ENCODE data around the gene JAML. TPM values are rescaled to one million over a fixed set of nuclear protein-coding genes. Genes with fewer than 3 reads are reported as not detected.
"Not testable (repeated sequence)": the region's sequence is repeated elsewhere in the genome, so short reads cannot be mapped to it uniquely, and the experiment has no call there.

The JAML gene
- total RNA-seq, 4 donors from 2014 or later, result 3.2 to 15.1 (median 8.0) TPM

DNA sequence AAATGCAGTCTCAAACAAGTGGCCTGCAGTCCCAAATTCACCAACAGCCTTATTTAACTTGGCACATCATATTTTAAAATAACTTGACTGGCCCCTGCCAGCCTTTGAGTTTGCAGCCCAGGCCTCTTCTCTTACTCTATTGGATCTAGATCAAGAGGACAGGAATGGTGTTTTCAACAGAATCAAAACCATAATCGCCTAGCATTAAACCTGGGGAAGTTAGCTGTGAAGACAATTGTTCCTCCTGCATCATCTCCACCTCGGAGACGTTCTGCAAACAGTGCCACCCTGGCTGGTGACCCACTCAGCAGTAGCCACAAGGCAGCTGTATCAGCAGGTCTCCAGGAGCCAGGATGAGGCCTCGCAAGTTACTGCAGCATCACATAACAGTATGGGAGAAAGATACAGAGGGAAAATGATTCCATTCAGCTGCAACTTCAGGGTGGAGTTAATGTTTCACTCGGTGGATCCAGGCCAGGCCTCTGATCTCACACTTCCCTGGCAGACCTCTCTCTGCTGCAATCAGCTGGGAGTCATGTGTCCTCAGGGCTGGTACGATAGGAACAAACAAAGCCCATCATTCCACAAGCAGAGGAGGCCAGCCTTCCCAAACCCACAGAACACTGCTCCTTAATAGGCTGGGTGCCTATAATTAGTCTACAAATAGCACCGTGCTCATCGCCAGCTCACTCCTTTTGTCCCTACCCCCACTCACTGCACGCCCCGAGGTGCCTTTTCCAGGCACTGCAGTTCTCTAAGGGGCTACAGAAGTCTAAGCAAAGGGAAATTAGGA, 29.8 kb downstream of the JAML start:
- no peaks in the 10 kb centered on the region for H3K36me3 ChIP-seq
- TF ChIP-seq POLR2AphosphoS5 (IDR thresholded peaks at IDR 0.05) (peak in 2 of 3 donors; percentile 45 to 62), POLR2A (IDR thresholded peaks at IDR 0.05) (no peak), CTCF (IDR thresholded peaks at IDR 0.05) (no peak), EP300 (IDR thresholded peaks at IDR 0.05; ENCODE audit: low read depth) (no peak)
- no peaks in the 10 kb centered on the region for H3K27me3 ChIP-seq
- peak; percentile 84 for DNase-seq
- H3K9me3 ChIP-seq, result no peaks in the 10 kb centered on the region
- peak overlapping the region; percentile 32 to 64 (median 47) for H3K27ac ChIP-seq
- peaks cover 9 to 30% (median 10%) of the 10 kb centered on the region in 4 donors for H3K4me1 ChIP-seq
- in situ Hi-C loops (cut with MboI; ENCODE audit: low pct_ligation_motif_present in 1 of 4, low pct_unique_long_range_greater_than_20kb in 1 of 4, low sequenced_read_pairs in 3 of 4), result loop anchor here in 3 of 4 donors (5.0 to 25.0 kb wide), 5 partner anchors 92 to 300 kb away; partner anchors contain the start of gene UBE4A (in 2 of the 3)
- H3K4me3 ChIP-seq, result no peak overlapping the region
- intact Hi-C loops (cut with DNase I; ENCODE audit: low total_unique reads), result loop anchor here (5.0 kb wide), 1 partner anchor 157 kb away; no protein-coding TSS in a partner anchor
- 32% methylated on average over 10 of the region's 10 CpGs; no CpG with 5 or more reads in 1 of the 2 donors for WGBS, 2 donors (ENCODE audit: low coverage in 1 of 2)

DNA sequence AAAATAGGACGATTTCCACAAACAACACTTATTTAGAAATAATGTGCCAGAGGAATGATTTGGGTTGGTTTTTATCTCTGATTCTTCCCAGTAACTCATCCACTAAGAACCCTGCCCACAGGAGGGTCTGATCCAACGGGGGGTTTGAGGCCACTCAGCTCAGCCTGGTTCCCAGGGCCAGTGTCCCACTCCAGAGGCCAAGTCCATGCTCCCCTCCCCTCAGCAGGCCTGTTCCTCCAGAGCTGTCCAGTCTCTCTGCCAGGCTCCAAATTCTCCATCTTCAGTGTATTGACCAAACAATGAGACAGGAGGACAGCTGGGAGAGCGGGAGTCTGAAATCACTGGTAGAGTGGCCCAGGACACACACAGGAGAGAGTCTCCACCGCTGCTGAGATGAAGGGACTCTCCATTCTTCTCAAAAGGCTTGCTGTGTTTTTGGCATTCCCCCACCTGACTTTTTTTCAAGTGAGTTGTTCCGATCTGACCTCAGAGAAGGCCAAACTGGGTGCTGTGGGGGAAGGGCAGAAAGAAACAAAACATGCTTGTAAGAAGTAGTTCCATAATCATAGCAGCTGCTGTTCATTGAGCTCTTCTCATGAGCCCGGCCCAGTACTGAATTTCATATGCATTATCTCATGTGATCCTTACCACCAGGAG, 30.8 kb downstream of the JAML start:
- in situ Hi-C loops (cut with MboI; ENCODE audit: low pct_ligation_motif_present in 1 of 4, low pct_unique_long_range_greater_than_20kb in 1 of 4, low sequenced_read_pairs in 3 of 4) (loop anchor here in 3 of 4 donors (10.0 to 25.0 kb wide), 4 partner anchors 93 to 301 kb away; partner anchors contain the start of gene UBE4A (in 2 of the 3)), intact Hi-C loops (cut with DNase I; ENCODE audit: low total_unique reads) (no loop called here)
- 70 to 79% methylated on average over 2 to 6 of the region's 6 CpGs for WGBS, 2 donors (ENCODE audit: low coverage in 1 of 2)

GRCh38 chr11:118192817-118193216, 32.0 kb downstream of the JAML start:
- H3K27me3 ChIP-seq; H3K9me3 ChIP-seq; H3K27ac ChIP-seq; intact Hi-C loops (cut with DNase I; ENCODE audit: low total_unique reads); DNase-seq; H3K36me3 ChIP-seq; H3K4me3 ChIP-seq: not testable (repeated sequence)
- 85 to 93% methylated on average over 5 of the region's 5 CpGs for WGBS, 2 donors (ENCODE audit: low coverage in 1 of 2)
- H3K4me1 ChIP-seq, result peaks cover 9 to 16% (median 10%) of the 10 kb centered on the region in 4 donors
- in situ Hi-C loops (cut with MboI; ENCODE audit: low pct_ligation_motif_present in 1 of 4, low pct_unique_long_range_greater_than_20kb in 1 of 4, low sequenced_read_pairs in 3 of 4), result loop anchor here in 3 of 4 donors (10.0 to 25.0 kb wide), 4 partner anchors 94 to 302 kb away; partner anchors contain the start of gene UBE4A (in 2 of the 3)

More for the DNA sequence above, 30.8 kb downstream of the JAML start:
- H3K4me1 ChIP-seq, result peaks cover 9 to 26% (median 10%) of the 10 kb centered on the region in 4 donors
- no peak overlapping the region for H3K27ac ChIP-seq
- H3K4me3 ChIP-seq, result no peak overlapping the region
- no peaks in the 10 kb centered on the region for H3K27me3 ChIP-seq
- no peak for DNase-seq
- no peaks in the 10 kb centered on the region for H3K36me3 ChIP-seq
- TF ChIP-seq EP300 (IDR thresholded peaks at IDR 0.05; ENCODE audit: low read depth), result no peak
- no peak for TF ChIP-seq CTCF (IDR thresholded peaks at IDR 0.05)
- TF ChIP-seq POLR2A (IDR thresholded peaks at IDR 0.05), result no peak
- no peak for TF ChIP-seq POLR2AphosphoS5 (IDR thresholded peaks at IDR 0.05)
- no peaks in the 10 kb centered on the region for H3K9me3 ChIP-seq

- H3K36me3 ChIP-seq; H3K4me3 ChIP-seq; H3K9me3 ChIP-seq; intact Hi-C loops (cut with DNase I; ENCODE audit: low total_unique reads); H3K27ac ChIP-seq; DNase-seq: not testable (repeated sequence)
- Histone ChIP-seq H3K27me3 (peaks cover 10% of the 10 kb centered on the region), H3K4me1 (peaks cover 9 to 16% (median 10%) of the 10 kb centered on the region in 4 donors)
- WGBS, 2 donors (ENCODE audit: low coverage in 1 of 2), result 50 to 51% methylated on average over 2 of the region's 2 CpGs
- in situ Hi-C loops (cut with MboI; ENCODE audit: low pct_ligation_motif_present in 1 of 4, low pct_unique_long_range_greater_than_20kb in 1 of 4, low sequenced_read_pairs in 3 of 4), result loop anchor here in 3 of 4 donors (10.0 to 25.0 kb wide), 4 partner anchors 96 to 304 kb away; partner anchors contain the start of gene UBE4A (in 2 of the 3)
Measured at GRCh38 chr11:118190942-118191506, 33.8 kb downstream of the JAML start.
